ENCODE measurements around the gene SYS1.

The SYS1 gene

GRCh38 chr20:45373353-45374100, 10.6 kb downstream of the SYS1 start:
- in situ Hi-C loops (cut with MboI; ENCODE audit: low sequenced_read_pairs) = no loop called here

- in situ Hi-C loops (cut with MboI; ENCODE audit: low sequenced_read_pairs) = no loop called here
These were observed 11.1 kb downstream of the SYS1 start for GRCh38 chr20:45374101-45374467.

GRCh38 chr20:45374966-45375365, 12.0 kb downstream of the SYS1 start:
- in situ Hi-C loops (cut with MboI; ENCODE audit: low sequenced_read_pairs) = no loop called here

GRCh38 chr20:45377269-45377668, 14.3 kb downstream of the SYS1 start:
- in situ Hi-C loops (cut with MboI; ENCODE audit: low sequenced_read_pairs) = no loop called here

GRCh38 chr20:45378191-45378590, 15.2 kb downstream of the SYS1 start, which contains the start of gene TP53TG5:
TP53TG5 (minus strand) TSS chr20:45378325; CDS start chr20:45378236, 89 bp downstream.
- in situ Hi-C loops (cut with MboI; ENCODE audit: low sequenced_read_pairs) = no loop called here

- in situ Hi-C loops (cut with MboI; ENCODE audit: low sequenced_read_pairs) = no loop called here
These were observed 24.3 kb downstream of the SYS1 start for GRCh38 chr20:45387274-45387673.

GRCh38 chr20:45390931-45391330, 28.0 kb downstream of the SYS1 start:
- in situ Hi-C loops (cut with MboI; ENCODE audit: low sequenced_read_pairs) = no loop called here

- in situ Hi-C loops (cut with MboI; ENCODE audit: low sequenced_read_pairs) = no loop called here
These were observed 28.6 kb downstream of the SYS1 start for GRCh38 chr20:45391559-45391958.

GRCh38 chr20:45392733-45393132, 29.8 kb downstream of the SYS1 start:
- in situ Hi-C loops (cut with MboI; ENCODE audit: low sequenced_read_pairs) = no loop called here

GRCh38 chr20:45394221-45395113, 31.5 kb downstream of the SYS1 start:
- in situ Hi-C loops (cut with MboI; ENCODE audit: low sequenced_read_pairs) = no loop called here

- in situ Hi-C loops (cut with MboI; ENCODE audit: low sequenced_read_pairs) = no loop called here
These were observed 32.1 kb downstream of the SYS1 start for GRCh38 chr20:45395114-45395415.

- in situ Hi-C loops (cut with MboI; ENCODE audit: low sequenced_read_pairs) = no loop called here
These were observed 36.1 kb downstream of the SYS1 start for GRCh38 chr20:45399018-45399417.

- in situ Hi-C loops (cut with MboI; ENCODE audit: low sequenced_read_pairs) = no loop called here
These were observed 37.5 kb downstream of the SYS1 start for GRCh38 chr20:45400346-45401031.

GRCh38 chr20:45402946-45403345, 40.0 kb downstream of the SYS1 start:
- in situ Hi-C loops (cut with MboI; ENCODE audit: low sequenced_read_pairs) = no loop called here

GRCh38 chr20:45404438-45404837, 41.5 kb downstream of the SYS1 start:
- in situ Hi-C loops (cut with MboI; ENCODE audit: low sequenced_read_pairs) = no loop called here

- in situ Hi-C loops (cut with MboI; ENCODE audit: low sequenced_read_pairs) = no loop called here
These were observed 42.8 kb downstream of the SYS1 start for GRCh38 chr20:45405571-45406259.

- in situ Hi-C loops (cut with MboI; ENCODE audit: low sequenced_read_pairs) = no loop called here
These were observed 43.5 kb downstream of the SYS1 start for GRCh38 chr20:45406260-45407066.

- in situ Hi-C loops (cut with MboI; ENCODE audit: low sequenced_read_pairs) = no loop called here
These were observed 44.2 kb downstream of the SYS1 start for GRCh38 chr20:45407067-45407745.

- in situ Hi-C loops (cut with MboI; ENCODE audit: low sequenced_read_pairs) = no loop called here
These were observed 45.1 kb downstream of the SYS1 start, which contains the start of gene DBNDD2 for GRCh38 chr20:45407783-45408645. DBNDD2 (plus strand) TSS chr20:45408289; CDS start chr20:45408468, 179 bp downstream.
